Measurements from ENCODE around the gene ZSWIM1.

Gene ZSWIM1

DNA sequence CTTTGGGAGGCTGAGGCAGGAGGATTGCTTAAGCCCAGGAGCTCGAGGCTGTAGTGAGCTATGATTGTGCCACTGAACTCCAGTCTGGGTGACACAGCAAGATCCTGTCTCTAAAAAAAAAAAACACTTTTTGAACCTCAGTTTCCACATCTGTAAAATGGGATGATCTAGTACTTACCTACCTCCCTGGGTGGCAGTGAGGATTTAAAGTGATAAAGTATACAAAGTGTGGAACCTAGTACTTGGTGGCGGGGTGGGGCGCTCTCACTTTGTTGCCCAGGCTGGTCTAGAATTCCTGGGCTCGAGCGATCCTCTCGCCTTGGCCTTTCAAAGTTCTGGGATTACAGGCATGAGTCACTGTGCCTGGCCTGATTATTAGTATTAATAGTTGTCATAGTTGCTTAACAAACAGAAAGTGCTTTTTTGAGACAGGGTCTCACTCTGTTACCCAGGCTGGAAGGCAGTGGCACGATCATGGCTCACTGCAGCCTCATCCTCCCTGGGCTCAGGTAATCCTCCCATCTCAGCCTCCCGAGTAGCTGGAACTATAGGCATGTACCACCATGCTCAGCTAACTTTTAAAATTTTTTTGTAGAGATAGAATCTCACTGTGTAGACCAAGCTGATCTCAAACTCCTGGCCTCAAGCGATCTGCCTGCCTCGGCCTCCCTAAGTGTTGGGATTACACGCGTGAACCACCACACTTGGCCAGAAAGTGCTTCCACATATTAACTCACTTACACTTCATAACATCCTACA is 37.9 kb downstream of the ZSWIM1 start:
- Histone ChIP-seq H3K27ac (no peak overlapping the region), H3K9me3 (ENCODE audit: severe bottlenecking) (no peaks in the 10 kb centered on the region), H3K27me3 (ENCODE audit: insufficient read depth, low read depth, severe bottlenecking) (no peaks in the 10 kb centered on the region), H3K36me3 (no peaks in the 10 kb centered on the region), H3K4me3 (ENCODE audit: low read depth, low read length) (no peak overlapping the region)
- TF ChIP-seq, protein P1, sequence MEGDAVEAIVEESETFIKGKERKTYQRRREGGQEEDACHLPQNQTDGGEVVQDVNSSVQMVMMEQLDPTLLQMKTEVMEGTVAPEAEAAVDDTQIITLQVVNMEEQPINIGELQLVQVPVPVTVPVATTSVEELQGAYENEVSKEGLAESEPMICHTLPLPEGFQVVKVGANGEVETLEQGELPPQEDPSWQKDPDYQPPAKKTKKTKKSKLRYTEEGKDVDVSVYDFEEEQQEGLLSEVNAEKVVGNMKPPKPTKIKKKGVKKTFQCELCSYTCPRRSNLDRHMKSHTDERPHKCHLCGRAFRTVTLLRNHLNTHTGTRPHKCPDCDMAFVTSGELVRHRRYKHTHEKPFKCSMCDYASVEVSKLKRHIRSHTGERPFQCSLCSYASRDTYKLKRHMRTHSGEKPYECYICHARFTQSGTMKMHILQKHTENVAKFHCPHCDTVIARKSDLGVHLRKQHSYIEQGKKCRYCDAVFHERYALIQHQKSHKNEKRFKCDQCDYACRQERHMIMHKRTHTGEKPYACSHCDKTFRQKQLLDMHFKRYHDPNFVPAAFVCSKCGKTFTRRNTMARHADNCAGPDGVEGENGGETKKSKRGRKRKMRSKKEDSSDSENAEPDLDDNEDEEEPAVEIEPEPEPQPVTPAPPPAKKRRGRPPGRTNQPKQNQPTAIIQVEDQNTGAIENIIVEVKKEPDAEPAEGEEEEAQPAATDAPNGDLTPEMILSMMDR (IDR thresholded peaks at IDR 0.05; ENCODE audit: low read depth, low read length): no peak
- DNase-seq: no peak

DNA sequence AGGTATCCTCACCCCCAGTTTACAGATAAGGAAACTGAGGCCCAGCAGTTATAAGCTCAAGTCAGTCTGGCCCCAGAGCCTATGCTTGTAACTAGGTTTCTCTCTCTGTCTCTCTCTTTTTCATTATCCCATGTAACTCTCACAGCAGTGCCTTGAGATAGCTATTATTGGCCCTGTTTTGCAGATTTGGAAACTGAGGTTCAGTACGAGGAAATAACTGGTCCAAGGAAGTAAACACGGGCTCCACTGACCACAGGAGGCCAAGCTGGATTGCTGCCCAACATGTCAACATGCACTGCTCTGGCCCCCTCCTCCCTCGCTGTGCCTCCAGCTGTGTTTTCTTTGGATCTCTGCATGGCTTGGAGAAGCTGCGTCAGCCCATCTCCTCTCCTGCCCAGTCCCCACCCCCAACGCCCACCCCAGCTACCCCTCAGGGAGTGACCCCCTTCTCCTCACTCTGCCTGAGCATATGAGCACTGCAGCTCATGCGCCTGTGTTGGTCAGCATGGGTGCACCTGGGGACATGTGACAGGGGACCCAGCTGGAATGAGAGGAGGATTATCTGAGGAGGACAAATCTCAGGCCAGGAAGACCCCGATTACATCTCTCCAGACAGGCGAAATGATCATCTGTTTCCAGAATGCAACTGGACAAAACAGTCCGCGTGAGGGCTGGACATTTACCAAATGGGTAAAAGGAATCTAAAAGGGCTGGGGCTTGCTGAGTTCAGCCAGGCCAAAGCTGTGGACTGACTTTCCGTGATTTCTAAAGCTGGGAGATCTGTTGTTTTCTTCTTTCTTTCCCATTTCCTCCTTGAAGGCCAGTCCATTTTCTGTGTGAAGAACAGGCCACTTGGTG is 38.7 kb downstream of the ZSWIM1 start:
- Histone ChIP-seq H3K27me3 (ENCODE audit: insufficient read depth, low read depth, severe bottlenecking) (no peaks in the 10 kb centered on the region), H3K4me3 (ENCODE audit: low read depth, low read length) (no peak overlapping the region), H3K36me3 (no peaks in the 10 kb centered on the region), H3K27ac (peak overlapping the region; percentile 56), H3K9me3 (ENCODE audit: severe bottlenecking) (no peaks in the 10 kb centered on the region)
- DNase-seq: peak; percentile 72
- TF ChIP-seq, protein P1 (IDR thresholded peaks at IDR 0.05; ENCODE audit: low read depth, low read length): no peak

DNA sequence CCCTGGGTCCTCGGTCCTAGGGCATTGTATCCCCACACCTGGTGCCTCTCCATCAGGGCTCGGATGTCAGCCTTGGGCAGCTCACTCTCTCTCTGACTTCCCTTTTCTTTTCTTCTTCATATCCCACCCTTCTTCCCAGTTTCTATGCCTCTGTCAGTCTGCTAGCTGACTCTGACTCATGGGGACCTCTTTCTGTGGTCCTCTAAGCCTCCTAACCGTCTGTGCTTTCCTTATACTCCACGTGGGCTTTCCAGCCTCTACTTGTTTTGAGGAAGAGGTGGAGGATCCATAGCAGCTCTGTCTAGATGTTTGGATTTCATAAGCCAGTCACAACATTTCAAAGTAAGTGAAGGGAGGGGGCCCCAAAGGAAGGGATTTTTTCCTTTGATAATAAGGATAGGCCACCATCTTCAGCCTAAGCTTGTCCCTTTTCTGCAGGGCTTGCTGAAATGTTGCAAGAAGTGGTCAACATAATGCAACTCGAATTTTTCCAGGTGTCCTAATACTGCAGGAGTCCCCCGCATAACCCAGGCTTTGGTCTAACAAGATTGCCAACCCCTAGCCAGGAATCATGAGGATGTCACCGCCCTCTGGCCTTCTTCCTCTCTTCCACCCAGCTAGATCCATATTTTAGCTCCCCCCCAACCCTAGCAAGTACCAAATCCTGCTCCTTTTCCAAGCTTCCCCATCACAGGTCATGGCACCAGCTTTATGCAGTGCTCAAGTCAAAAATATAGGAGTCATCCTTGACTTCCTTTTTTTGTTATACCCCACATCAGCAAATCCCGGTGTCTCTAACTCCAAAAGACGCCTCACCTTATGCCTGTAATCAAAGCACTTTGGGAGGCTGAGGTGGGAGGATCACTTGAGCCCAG is 39.7 kb downstream of the ZSWIM1 start:
- DNase-seq: no peak
- no peak overlapping the region for H3K4me3 ChIP-seq (ENCODE audit: low read depth, low read length)
- no peaks in the 10 kb centered on the region for H3K36me3 ChIP-seq
- TF ChIP-seq, protein P1 (IDR thresholded peaks at IDR 0.05; ENCODE audit: low read depth, low read length): no peak
- H3K9me3 ChIP-seq (ENCODE audit: severe bottlenecking): no peaks in the 10 kb centered on the region
- H3K27me3 ChIP-seq (ENCODE audit: insufficient read depth, low read depth, severe bottlenecking): no peaks in the 10 kb centered on the region
- H3K27ac ChIP-seq: peak overlapping the region; percentile 56

DNA sequence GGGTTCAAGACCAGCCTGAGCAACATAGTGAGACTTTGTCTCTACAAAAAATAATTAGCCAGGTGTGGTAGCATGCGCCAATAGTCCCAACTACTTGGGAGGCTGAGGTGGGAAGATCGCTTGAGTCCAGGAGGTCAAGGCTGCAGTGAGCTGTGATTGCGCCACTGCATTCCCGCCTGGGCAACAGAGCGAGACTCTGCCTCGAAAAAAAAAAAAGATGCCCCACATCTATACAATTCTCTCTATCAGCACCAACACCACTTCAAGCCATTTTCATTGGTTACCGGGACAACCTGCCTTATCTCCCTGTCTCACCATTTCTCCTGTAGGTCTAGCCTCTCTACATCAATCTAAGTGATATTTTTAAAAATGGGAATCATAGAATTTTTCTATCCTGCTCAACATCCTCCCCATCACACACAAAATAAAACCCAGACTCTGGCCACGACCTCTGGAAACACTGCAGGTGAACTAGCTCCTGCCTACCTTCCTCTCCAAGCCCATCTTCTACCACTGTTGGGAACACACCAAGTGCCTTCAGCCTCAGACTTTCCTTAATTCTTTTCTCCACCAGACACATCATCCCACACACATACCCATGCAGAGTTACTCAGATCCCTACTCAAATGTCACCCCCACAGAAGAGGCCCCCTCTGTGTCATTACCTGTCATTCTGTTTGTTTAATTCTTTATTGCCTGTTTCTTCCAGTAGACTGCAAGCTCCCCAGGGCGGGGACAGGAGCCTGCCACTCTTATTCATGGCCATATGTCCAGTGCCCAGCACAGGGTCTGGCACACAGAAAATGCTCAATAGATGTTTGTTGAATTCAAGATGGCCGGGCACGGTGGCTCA is 40.5 kb downstream of the ZSWIM1 start:
- Histone ChIP-seq H3K36me3 (no peaks in the 10 kb centered on the region), H3K27ac (peak overlapping the region; percentile 22; the same call in 1 of the 2 replicates), H3K4me3 (ENCODE audit: low read depth, low read length) (no peak overlapping the region), H3K9me3 (ENCODE audit: severe bottlenecking) (no peaks in the 10 kb centered on the region), H3K27me3 (ENCODE audit: insufficient read depth, low read depth, severe bottlenecking) (no peaks in the 10 kb centered on the region)
- no peak for DNase-seq
- TF ChIP-seq, protein P1 (IDR thresholded peaks at IDR 0.05; ENCODE audit: low read depth, low read length): no peak

All from WERI-Rb-1 (cell line).